Germinal center (tissue), 1 donor: ENCODE measurements around the gene KCNG4.

ENCODE experiments used
- DNase-seq: peaks from one replicate; pipeline ENCODE4 v3.0.0; 2012; ENCODE audit warnings: mixed read lengths, low spot score

Gene KCNG4

GRCh38 chr16:84239909-84240308, at the start of gene KCNG4:
Gene KCNG4 (minus strand): TSS chr16:84240012. CDS start chr16:84237485, 2,527 bp downstream.
- no peak for DNase-seq

- DNase-seq, result no peak
These were observed 49.1 kb upstream of the KCNG4 start for GRCh38 chr16:84288902-84289301.

- DNase-seq, result no peak
These were observed 46.9 kb upstream of the KCNG4 start for GRCh38 chr16:84286578-84287240.

GRCh38 chr16:84284154-84284722, 44.4 kb upstream of the KCNG4 start:
- no peak for DNase-seq

GRCh38 chr16:84283314-84284153, 43.7 kb upstream of the KCNG4 start:
- no peak for DNase-seq

GRCh38 chr16:84282533-84282932, 42.7 kb upstream of the KCNG4 start:
- DNase-seq, result no peak

GRCh38 chr16:84281074-84281473, 41.3 kb upstream of the KCNG4 start:
- peak; percentile 43 for DNase-seq

GRCh38 chr16:84279881-84280280, 40.1 kb upstream of the KCNG4 start:
- no peak for DNase-seq

- no peak for DNase-seq
These were observed 39.2 kb upstream of the KCNG4 start for GRCh38 chr16:84278968-84279367.

- DNase-seq, result no peak
These were observed 38.5 kb upstream of the KCNG4 start for GRCh38 chr16:84278333-84278732.

- peak; percentile 47 for DNase-seq
These were observed 37.5 kb upstream of the KCNG4 start for GRCh38 chr16:84277244-84277823.

GRCh38 chr16:84275585-84276151, 35.9 kb upstream of the KCNG4 start:
- DNase-seq, result no peak

- DNase-seq, result no peak
These were observed 34.7 kb upstream of the KCNG4 start for GRCh38 chr16:84274515-84274914.

- DNase-seq, result no peak
These were observed 33.0 kb upstream of the KCNG4 start for GRCh38 chr16:84272740-84273320.

GRCh38 chr16:84271866-84272265, 32.1 kb upstream of the KCNG4 start:
- DNase-seq, result no peak

- no peak for DNase-seq
These were observed 31.2 kb upstream of the KCNG4 start for GRCh38 chr16:84271037-84271436.

GRCh38 chr16:84270531-84270930, 30.7 kb upstream of the KCNG4 start:
- DNase-seq, result no peak

- no peak for DNase-seq
These were observed 30.3 kb upstream of the KCNG4 start for GRCh38 chr16:84270071-84270470.

- DNase-seq, result no peak
These were observed 28.7 kb upstream of the KCNG4 start for GRCh38 chr16:84268291-84269040.

GRCh38 chr16:84267380-84267779, 27.6 kb upstream of the KCNG4 start:
- DNase-seq, result no peak

- DNase-seq, result peak; percentile 62
These were observed 26.6 kb upstream of the KCNG4 start for GRCh38 chr16:84266451-84266850.
